Activated CD4-positive, CD25-positive, alpha-beta regulatory T cell treated with anti-CD3 and anti-CD28 coated beads, Interleukin-2, amount 50 U/mL, for 16 hours (primary cell): ENCODE data around the gene POLR2A.

Experiments
- DNase-seq: peaks from one replicate; pipeline ENCODE4 v3.0.0-alpha.2; 2020; ENCODE audit warnings: low read depth, low spot score

The POLR2A gene

GRCh38 chr17:7502987-7503386 lies 18.8 kb downstream of the POLR2A start:
- DNase-seq: no peak

GRCh38 chr17:7503521-7503920 lies 19.4 kb downstream of the POLR2A start:
- no peak for DNase-seq

DNA sequence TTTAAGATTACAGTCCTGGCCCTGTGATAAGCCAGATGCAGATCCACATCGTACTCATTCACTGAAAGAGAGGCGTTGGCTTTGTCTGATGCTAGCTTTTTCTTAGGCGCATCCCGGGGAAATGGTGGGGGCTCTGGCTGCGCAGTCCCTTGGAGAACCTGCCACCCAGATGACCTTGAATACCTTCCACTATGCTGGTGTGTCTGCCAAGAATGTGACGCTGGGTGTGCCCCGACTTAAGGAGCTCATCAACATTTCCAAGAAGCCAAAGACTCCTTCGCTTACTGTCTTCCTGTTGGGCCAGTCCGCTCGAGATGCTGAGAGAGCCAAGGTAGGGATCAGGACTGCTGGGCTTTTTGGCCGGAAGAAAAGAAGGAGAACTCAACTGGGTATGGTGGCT lies 24.0 kb downstream of the POLR2A start:
- DNase-seq: no peak

- DNase-seq: no peak
These were observed 24.7 kb downstream of the POLR2A start for GRCh38 chr17:7508846-7509245.

GRCh38 chr17:7509937-7510336 lies 25.8 kb downstream of the POLR2A start:
- DNase-seq: no peak

GRCh38 chr17:7511108-7511507 lies 26.9 kb downstream of the POLR2A start:
- DNase-seq: no peak

DNA sequence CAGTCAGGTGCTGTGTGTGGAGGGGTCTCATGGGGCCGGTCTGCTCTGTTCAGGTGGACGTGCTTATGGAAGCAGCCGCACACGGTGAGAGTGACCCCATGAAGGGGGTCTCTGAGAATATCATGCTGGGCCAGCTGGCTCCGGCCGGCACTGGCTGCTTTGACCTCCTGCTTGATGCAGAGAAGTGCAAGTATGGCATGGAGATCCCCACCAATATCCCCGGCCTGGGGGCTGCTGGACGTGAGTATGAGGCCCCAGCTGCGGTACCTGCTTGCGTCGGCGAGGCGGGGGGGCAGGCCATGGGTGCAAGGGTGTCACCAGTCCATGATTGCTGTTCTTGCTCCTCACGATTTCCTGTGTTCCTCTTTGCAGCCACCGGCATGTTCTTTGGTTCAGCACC lies 27.9 kb downstream of the POLR2A start:
- no peak for DNase-seq

- no peak for DNase-seq
These were observed 28.8 kb downstream of the POLR2A start for GRCh38 chr17:7512824-7513540.

GRCh38 chr17:7513850-7514419 lies 29.8 kb downstream of the POLR2A start:
- no peak for DNase-seq

DNA sequence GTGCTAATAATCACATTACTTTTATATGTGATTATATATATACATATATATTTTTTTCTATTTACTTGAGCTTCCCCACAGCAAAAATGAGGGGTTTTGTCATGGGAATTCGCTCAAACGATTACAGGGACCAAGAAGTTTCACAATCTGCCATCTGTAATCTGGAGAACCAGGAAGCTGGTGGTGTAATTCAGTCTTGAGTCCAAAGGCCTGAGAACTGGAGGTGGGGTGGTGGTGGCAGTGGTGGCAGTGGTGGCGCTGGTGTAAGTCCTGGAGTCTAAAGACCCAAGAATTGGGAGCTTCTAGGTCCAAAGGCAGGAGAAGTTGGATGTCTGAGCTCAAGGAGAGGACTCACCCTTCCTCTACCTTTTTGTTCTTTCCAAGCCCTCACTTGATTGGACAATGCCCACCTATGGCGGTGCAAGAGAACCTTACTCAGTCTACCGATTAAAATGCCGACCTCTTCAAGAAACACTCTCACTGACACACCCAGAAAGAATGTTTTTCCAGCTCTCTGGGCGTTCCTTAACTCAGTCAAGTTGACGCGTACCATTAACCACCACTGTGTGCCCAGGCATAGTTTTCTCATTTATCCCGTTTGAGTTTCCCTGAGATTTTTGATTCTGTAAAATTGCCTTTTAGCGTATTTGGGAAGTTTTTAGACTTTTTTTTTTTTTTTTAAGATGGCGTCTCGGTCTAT lies 31.9 kb downstream of the POLR2A start:
- no peak for DNase-seq

GRCh38 chr17:7523033-7523432 lies 38.9 kb downstream of the POLR2A start:
- peak; percentile 10 for DNase-seq

DNA sequence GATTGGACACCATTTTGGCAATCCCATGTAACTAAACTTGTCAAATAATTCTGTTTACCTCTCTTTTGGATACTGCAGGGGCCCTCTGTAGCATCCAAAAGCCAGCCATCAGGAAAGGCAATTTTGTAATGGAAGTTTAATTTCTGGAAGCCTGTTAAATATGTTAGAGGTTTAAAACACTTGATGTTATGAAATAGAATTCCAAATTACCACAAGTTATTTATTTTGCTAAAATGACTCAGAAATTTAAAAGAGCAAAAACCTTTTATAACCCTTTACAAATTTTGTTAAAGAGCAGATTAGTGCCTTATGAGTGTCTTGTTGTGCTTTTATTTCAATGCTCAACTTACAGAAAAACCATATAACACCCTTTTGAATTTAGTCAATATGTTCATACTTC lies 44.7 kb downstream of the POLR2A start:
- no peak for DNase-seq

- no peak for DNase-seq
These were observed 46.1 kb downstream of the POLR2A start for GRCh38 chr17:7530023-7530900.

DNA sequence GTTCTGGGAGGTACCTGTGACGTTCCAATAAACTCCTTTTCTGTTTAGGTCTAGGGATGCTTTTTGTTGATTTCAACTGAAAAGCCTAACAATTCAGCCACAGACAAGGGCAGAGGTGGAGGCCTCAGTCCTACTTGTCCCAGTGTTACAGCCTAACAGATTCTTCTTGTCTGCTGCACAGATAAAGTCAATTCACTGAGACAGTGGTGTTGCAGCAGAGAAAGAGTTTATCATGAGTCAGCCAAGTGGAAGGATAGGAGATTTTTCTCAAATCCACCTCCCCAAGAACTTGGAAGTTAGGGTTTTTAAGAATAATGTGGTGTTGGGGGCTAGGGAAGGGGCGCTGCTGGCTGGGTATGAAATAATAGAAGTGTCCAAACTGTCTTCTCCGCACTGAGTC lies 53.9 kb downstream of the POLR2A start:
- DNase-seq: no peak

GRCh38 chr17:7538891-7539545 lies 54.9 kb downstream of the POLR2A start:
- DNase-seq: no peak

DNA sequence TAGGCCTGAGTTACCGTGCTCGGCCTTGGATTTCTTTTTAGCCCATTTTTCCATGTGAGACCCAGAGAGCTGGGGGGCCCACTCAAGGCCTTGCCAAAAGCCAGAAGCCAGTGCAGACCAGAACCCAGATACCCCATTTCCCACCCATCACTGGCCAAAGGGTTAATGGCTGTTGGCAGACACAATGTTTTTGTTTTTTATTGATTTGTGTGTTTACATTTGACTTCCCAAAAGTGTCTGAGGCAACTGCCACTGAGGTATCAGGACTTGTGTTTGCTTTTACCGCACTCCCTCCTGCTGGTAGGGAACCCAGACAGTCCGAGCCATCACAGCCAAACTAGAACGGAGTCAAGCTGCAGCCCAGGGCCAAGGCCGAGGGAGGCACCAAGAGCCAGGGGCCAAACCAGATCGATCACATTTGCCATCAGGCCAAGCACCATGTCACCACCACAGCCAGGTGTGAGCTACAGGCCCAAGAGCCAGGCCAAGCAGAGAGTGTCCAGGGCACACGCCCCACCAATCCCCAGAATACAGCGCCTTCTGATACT lies 57.0 kb downstream of the POLR2A start:
- DNase-seq: no peak

GRCh38 chr17:7544911-7545310 lies 60.7 kb downstream of the POLR2A start:
- DNase-seq: no peak

DNA sequence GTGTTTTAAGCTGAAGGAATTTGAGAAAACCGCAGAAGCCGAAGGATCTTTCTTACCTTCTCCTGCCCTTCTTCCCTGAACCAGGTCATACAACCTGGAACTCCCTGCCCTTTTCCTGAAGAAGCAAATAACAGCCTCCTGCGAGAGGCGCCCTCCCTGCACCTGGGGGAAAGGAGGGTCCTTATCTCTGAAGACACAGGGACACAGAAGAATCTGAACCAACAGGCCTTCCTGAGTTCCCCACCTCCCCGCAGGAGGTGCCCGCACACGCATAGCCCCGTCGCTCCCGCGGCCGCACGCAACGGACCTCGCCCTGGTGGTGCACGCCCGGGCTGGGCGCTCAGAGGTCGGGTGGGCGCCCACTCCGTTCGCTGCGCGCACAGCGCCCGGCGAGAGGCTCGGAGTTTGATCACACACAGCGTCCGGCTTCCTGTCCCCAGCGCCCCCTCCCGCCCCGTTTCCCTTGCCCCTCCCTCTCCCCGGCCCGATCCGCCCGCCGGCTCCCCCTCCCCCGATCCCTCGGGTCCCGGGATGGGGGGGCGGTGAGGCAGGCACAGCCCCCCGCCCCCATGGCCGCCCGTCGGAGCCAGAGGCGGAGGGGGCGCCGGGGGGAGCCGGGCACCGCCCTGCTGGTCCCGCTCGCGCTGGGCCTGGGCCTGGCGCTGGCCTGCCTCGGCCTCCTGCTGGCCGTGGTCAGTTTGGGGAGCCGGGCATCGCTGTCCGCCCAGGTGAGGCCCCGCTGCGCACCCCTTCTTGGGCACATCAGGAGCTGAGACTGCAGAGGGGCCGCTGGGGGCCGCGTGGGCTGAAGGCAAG lies 64.6 kb downstream of the POLR2A start, which contains the start of gene TNFSF12:
TNFSF12 (plus strand) TSS at position 474 of the 816 bp plus-strand sequence; CDS start at position 570, 96 bp downstream.
- no peak for DNase-seq
